KMS-11 (cell line): Measurements from ENCODE around the gene DTNB.

Experiments
- H2AFZ ChIP-seq: fragments of 200-600 bp; sonication (generic); 2 replicates; pipeline ENCODE4 v1.6.1; 2016; ENCODE audit warnings: antibody characterized with exemption, mixed run types, low read depth
- H3K27ac ChIP-seq: fragments of 200-600 bp; sonication (generic); 2 replicates; pipeline ENCODE4 v1.6.1; 2016; ENCODE audit warnings: mild to moderate bottlenecking, mixed run types
- H3K27me3 ChIP-seq: fragments of 200-600 bp; sonication (generic); 2 replicates; pipeline ENCODE4 v1.6.1; 2017; ENCODE audit warnings: mild to moderate bottlenecking, low read depth, mixed run types, moderate library complexity; ENCODE audit not compliant: insufficient read depth
- H3K36me3 ChIP-seq: fragments of 200-600 bp; sonication (generic); 2 replicates; pipeline ENCODE4 v1.6.1; 2017; ENCODE audit warnings: mild to moderate bottlenecking, mixed run types; ENCODE audit not compliant: insufficient read depth
- H3K4me1 ChIP-seq: fragments of 200-600 bp; sonication (generic); 2 replicates; pipeline ENCODE4 v1.6.1; 2016; ENCODE audit warnings: mild to moderate bottlenecking, low read depth, mixed run types; ENCODE audit not compliant: poor library complexity, severe bottlenecking
- H3K4me2 ChIP-seq: fragments of 200-600 bp; sonication (generic); 2 replicates; pipeline ENCODE4 v1.7.0; 2016; ENCODE audit warnings: mild to moderate bottlenecking, mixed run types
- H3K4me3 ChIP-seq: fragments of 200-600 bp; sonication (generic); IDR thresholded peaks from 2 replicates; pipeline ENCODE4 v1.6.1; 2017; ENCODE audit warnings: low read depth, low read length, mixed read lengths; ENCODE audit not compliant: insufficient read depth
- H3K79me2 ChIP-seq: fragments of 200-600 bp; sonication (generic); 2 replicates; pipeline ENCODE4 v1.6.1; 2016; ENCODE audit warnings: low read depth, mixed run types; ENCODE audit not compliant: insufficient read depth
- H3K9ac ChIP-seq: fragments of 200-600 bp; sonication (generic); 2 replicates; pipeline ENCODE4 v1.6.1; 2016; ENCODE audit warnings: mild to moderate bottlenecking, mixed run types
- H4K20me1 ChIP-seq: fragments of 200-600 bp; sonication (generic); 2 replicates; pipeline ENCODE4 v1.6.1; 2016; ENCODE audit warnings: mild to moderate bottlenecking, mixed run types; ENCODE audit not compliant: insufficient read depth
- CTCF ChIP-seq: fragments of 200-600 bp; sonication (generic); conservative IDR thresholded peaks from 2 replicates; pipeline ENCODE4 v1.6.1; 2017; ENCODE audit warnings: low read depth, mild to moderate bottlenecking, antibody characterized with exemption, low read length, moderate library complexity, mixed read lengths

The DTNB gene

GRCh38 chr2:25618676-25619075, 54.7 kb downstream of the DTNB start:
- Histone ChIP-seq H3K27me3 (no peaks in the 10 kb centered on the region), H2AFZ (no peak overlapping the region), H3K4me1 (peaks cover 15% of the 10 kb centered on the region), H3K36me3 (no peaks in the 10 kb centered on the region), H3K4me2 (no peak overlapping the region), H3K79me2 (no peaks in the 10 kb centered on the region), H4K20me1 (no peaks in the 10 kb centered on the region), H3K9ac (no peak overlapping the region), H3K4me3 (no peak overlapping the region), H3K27ac (no peak overlapping the region)
- no peak for TF ChIP-seq CTCF

GRCh38 chr2:25617948-25618646, 55.3 kb downstream of the DTNB start:
- no peaks in the 10 kb centered on the region for H4K20me1 ChIP-seq
- H3K4me2 ChIP-seq, result no peak overlapping the region
- H3K9ac ChIP-seq, result no peak overlapping the region
- H2AFZ ChIP-seq, result no peak overlapping the region
- H3K4me1 ChIP-seq, result peaks cover 10% of the 10 kb centered on the region
- H3K4me3 ChIP-seq, result no peak overlapping the region
- no peaks in the 10 kb centered on the region for H3K27me3 ChIP-seq
- H3K79me2 ChIP-seq, result no peaks in the 10 kb centered on the region
- H3K27ac ChIP-seq, result no peak overlapping the region
- no peaks in the 10 kb centered on the region for H3K36me3 ChIP-seq
- no peak for TF ChIP-seq CTCF

GRCh38 chr2:25615920-25616319, 57.5 kb downstream of the DTNB start:
- Histone ChIP-seq H3K4me1 (peaks cover 20% of the 10 kb centered on the region), H3K9ac (no peak overlapping the region), H3K27ac (no peak overlapping the region), H3K4me2 (no peak overlapping the region), H2AFZ (no peak overlapping the region), H3K27me3 (no peaks in the 10 kb centered on the region), H4K20me1 (no peaks in the 10 kb centered on the region), H3K4me3 (no peak overlapping the region), H3K36me3 (no peaks in the 10 kb centered on the region), H3K79me2 (no peaks in the 10 kb centered on the region)
- no peak for TF ChIP-seq CTCF

- no peaks in the 10 kb centered on the region for H3K36me3 ChIP-seq
- no peak for TF ChIP-seq CTCF
- H3K27ac ChIP-seq, result no peak overlapping the region
- no peaks in the 10 kb centered on the region for H3K79me2 ChIP-seq
- no peaks in the 10 kb centered on the region for H4K20me1 ChIP-seq
- H3K4me3 ChIP-seq, result no peak overlapping the region
- H3K4me1 ChIP-seq, result peaks cover 16% of the 10 kb centered on the region
- H2AFZ ChIP-seq, result no peak overlapping the region
- H3K9ac ChIP-seq, result no peak overlapping the region
- H3K4me2 ChIP-seq, result no peak overlapping the region
- no peaks in the 10 kb centered on the region for H3K27me3 ChIP-seq
Measured at GRCh38 chr2:25615386-25615785, 58.0 kb downstream of the DTNB start.
